Measurements from ENCODE around the gene PHB1.

GRCh38 chr17:49360796-49361128 lies 53.9 kb downstream of the PHB1 start:
- no peak for TF ChIP-seq CTCF (IDR thresholded peaks at IDR 0.05)
- no peak for TF ChIP-seq POLR2A (IDR thresholded peaks at IDR 0.05)
- no peak for TF ChIP-seq POLR2AphosphoS5 (IDR thresholded peaks at IDR 0.05)
